COLO829 (cell line): ENCODE results near the gene OXLD1.

Source experiments
- DNase-seq: peaks from one replicate; pipeline ENCODE4 v3.0.0; 2012; ENCODE audit warnings: low spot score

OXLD1 gene

DNA sequence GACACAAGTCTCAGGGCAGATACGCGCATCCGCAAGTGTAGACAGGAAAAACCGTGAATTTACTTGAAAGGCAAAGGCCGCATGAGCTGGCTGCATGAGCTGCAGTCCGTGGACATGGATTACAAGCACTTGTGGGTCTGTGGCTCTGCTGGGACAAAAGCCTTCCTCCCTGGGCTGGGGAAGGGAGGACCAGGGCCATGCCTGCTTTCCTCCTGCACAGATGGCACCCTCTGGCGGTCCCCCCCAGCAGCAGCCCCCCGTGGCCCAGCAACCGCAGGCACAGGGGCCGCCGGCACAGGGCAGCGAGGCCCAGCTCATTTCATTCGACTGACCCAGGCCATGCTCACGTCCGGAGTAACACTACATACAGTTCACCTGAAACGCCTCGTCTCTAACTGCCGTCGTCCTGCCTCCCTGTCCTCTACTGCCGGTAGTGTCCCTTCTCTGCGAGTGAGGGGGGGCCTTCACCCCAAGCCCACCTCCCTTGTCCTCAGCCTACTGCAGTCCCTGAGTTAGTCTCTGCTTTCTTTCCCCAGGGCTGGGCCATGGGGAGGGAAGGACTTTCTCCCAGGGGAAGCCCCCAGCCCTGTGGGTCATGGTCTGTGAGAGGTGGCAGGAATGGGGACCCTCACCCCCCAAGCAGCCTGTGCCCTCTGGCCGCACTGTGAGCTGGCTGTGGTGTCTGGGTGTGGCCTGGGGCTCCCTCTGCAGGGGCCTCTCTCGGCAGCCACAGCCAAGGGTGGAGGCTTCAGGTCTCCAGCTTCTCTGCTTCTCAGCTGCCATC is 35.1 kb upstream of the OXLD1 start:
- DNase-seq, result no peak

DNA sequence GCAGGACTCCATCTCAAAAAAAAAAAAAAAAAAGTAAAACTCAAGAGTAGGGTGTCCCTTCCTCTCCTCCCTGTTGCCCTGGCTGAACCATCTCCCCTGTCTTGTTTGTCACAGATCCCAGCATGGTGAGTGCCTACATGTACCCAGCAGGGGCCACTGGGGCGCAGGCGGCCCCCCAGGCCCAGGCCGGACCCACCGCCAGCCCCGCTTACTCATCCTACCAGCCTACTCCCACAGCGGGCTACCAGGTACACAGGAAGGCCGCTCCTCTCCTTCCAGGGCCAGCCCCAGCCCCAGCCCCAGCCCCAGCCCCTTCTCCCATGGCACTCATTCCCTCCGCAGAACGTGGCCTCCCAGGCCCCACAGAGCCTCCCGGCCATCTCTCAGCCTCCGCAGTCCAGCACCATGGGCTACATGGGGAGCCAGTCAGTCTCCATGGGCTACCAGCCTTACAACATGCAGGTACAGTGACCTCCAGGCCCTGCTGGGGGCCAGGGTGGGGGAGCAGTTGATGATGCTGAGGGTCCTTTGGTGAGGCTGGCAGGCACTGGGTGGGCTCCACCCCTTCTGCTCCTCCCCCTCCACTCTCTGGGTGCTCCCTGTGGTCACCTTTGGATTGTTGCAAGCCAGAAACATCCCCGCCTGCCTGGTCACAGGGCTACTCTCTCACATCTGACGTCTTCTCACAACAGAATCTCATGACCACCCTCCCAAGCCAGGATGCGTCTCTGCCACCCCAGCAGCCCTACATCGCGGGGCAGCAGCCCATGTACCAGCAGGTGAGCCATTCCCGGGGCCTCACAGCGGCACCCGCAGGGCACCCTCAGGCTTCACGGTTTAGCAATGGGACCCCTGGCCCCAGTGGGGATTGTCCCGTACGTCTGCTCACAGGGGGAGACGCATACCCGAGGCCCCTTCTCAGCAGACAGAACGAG is 34.2 kb upstream of the OXLD1 start:
- no peak for DNase-seq

GRCh38 chr17:81697261-81698044 is 31.0 kb upstream of the OXLD1 start:
- no peak for DNase-seq

GRCh38 chr17:81696218-81696941 is 30.0 kb upstream of the OXLD1 start:
- no peak for DNase-seq

GRCh38 chr17:81695801-81696200 is 29.4 kb upstream of the OXLD1 start:
- no peak for DNase-seq

GRCh38 chr17:81695211-81695610 is 28.8 kb upstream of the OXLD1 start:
- DNase-seq, result no peak

- no peak for DNase-seq
Measured at GRCh38 chr17:81694810-81695209, 28.4 kb upstream of the OXLD1 start.

GRCh38 chr17:81693509-81694210 is 27.3 kb upstream of the OXLD1 start:
- DNase-seq, result no peak

- DNase-seq, result no peak
Measured at GRCh38 chr17:81691608-81692007, 25.2 kb upstream of the OXLD1 start.

DNA sequence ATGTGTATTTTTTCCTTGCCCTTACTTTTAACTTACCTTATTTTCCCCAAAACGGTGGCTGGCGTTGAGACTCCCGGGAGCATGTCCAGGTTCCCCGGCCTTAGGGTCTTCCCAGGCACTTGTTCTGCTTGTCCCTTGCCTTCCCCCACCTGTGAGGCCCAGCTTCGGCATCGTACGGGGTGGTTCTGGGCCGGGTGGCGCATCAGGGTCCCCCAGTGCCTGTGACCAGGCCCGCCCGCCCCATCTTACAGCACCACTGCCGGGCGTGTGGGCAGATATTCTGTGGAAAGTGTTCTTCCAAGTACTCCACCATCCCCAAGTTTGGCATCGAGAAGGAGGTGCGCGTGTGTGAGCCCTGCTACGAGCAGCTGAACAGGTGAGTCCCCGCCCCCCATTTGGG is 24.8 kb upstream of the OXLD1 start:
- no peak for DNase-seq

- DNase-seq, result no peak
Measured at GRCh38 chr17:81690549-81690948, 24.1 kb upstream of the OXLD1 start.

DNA sequence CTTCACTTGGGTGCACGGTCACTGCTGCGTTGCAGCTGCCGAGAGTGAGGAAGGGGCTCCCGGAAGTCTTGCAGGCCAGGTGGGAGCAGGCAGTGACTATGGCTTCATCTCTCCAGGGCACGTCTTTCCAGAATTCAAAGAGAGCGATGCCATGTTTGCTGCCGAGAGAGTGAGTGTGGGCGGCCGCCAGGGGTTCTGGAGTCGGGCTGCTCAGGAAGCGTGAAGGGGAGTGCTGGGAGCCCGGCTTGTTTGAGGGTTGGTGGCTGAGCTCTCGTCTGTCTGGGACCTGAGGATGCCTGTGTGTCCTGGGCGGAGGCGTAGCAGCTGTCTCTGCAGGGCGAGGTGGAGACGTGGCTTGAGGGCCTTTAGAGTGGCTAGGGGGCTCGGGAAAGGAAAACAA is 23.7 kb upstream of the OXLD1 start:
- DNase-seq, result no peak

DNA sequence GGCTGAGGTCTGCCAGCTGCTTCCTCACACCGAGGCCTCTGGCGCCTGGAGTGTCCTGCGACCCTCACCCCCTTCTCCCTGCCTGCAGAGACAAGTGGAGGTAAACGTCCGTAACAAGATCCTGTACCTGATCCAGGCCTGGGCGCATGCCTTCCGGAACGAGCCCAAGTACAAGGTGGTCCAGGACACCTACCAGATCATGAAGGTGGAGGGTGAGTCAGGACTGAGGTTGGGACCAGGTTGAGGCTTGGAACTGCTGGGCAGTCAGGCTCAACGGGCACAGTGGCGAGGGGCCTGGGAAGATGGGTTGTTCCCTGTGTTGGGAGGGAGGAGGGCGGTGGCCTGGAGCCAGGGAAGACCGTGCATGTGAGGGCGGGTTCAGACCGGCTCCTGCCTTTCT is 22.2 kb upstream of the OXLD1 start:
- DNase-seq, result no peak

DNA sequence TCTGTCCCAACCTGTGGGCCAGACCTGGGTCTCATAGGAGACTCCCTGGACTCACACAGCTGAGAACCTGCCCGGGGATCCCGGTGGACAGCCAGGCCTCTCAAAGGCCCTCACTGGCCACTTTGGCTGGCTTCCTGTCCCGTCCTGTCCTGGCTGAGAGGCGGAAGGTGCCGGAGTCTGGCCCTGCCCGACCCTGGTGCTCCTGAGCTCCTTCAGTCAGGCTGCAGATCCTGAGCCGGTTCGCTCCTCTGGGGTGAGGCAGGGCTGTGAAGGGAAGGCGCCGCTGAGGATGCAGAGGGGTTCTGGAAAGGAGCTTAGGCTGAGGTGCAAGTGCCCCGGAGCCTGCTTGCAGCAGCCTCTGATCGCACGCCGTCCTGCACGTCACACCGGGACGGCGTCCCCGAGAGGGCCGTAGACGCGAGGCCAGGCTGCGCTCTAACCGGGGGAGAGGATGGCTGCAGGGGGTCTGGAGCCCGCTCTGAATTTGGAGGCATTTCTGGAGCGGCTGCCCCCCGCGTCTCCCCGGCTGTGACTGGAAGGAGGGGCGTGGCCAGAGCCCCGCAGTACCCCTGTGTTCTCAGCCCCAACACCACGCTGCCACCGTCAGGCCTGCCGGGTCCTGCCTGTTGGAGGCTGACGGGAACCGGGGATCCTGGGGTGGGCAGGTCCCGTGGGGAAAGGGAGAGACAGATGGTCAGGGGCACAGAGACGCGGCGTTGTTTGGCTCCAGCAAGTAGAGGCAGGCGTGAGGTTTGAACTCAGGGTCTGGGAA is 21.6 kb upstream of the OXLD1 start:
- no peak for DNase-seq

GRCh38 chr17:81686614-81687013 is 20.2 kb upstream of the OXLD1 start:
- DNase-seq, result no peak

- DNase-seq, result peak; percentile 54
Measured at GRCh38 chr17:81685108-81685507, 18.7 kb upstream of the OXLD1 start.

DNA sequence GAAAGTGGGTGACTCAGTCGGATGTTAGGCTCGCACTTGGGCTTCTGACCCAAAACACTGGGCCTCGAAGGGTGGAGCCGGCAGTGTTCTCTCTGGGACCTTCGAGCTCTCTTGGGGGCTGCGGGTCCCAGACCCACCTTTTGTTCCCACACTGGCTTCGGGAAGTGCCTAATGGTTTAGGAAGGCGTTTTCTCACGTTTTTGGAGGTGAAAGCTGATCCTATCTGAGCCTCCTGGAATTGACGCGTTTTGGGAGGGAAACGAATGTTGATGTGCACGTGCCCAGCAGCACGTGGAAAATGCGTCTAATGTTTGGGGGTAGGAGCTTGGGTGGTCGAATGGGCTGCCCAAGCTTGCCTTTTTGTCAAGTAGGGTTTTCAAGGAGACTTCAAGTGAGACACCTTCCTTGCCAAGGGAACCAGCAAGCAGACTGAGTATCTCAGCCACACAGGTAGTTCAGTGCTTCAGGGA is 18.1 kb upstream of the OXLD1 start:
- no peak for DNase-seq

GRCh38 chr17:81683584-81684441 is 17.4 kb upstream of the OXLD1 start, which contains the start of the genes ARL16 and HGS:
TSS of gene ARL16 (minus strand) at chr17:81683797. CDS start at chr17:81683753, 44 bp downstream.
TSS of gene HGS (plus strand) at chr17:81684011. CDS start at chr17:81684067, 56 bp downstream.
- DNase-seq, result peak; percentile 99

DNA sequence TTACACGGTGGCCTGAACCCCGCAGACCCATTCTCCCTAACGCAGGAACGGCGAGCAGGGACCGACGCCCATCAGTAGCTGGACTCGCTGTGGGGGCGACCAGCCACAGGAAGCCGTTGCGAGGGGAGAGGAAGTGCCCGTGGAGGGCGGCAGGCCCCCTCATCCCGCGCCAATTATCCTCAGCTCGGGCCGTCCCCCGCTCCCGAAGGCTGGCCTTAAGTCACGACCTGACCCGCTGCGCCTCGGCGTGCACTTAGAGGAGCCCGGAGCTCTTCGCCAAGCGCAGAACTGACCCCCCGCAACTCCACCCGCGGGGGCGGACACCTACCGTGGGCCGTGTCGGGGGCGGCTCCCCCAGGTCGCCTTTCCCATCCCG is 16.8 kb upstream of the OXLD1 start:
- DNase-seq, result no peak
